Measurements from ENCODE around the gene GSTA3.
"Not testable (repeated sequence)": the region's sequence is repeated elsewhere in the genome, so short reads cannot be mapped to it uniquely, and the experiment has no call there.

The GSTA3 gene

DNA sequence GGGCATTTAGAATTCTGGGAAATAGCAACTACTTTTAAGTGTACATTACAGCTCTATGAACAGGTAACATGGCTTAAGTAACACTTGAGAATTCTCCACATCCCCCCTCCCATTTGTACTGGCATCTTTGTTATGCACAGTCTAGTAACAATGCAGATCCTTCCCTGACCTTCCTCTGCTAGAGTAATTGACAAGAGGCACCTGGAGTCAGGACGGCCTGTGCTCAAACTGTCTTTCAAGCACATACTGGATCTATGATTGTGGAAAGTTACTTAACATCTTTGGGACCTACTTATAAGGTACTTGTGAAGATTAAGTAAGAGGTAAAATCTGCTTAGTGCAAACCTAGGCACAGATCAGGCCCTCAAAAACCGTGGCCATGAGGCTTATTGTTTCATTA, 21.9 kb upstream of the GSTA3 start:
- peaks cover 0 to 17% (median 3%) of the 10 kb centered on the region in 11 experiments; a peak in 6 of 22 replicates for H3K9me3 ChIP-seq (replicated peaks in 1 of 11)
- peaks cover 0 to 8% (median 0%) of the 10 kb centered on the region in 10 experiments; a peak in 2 of 20 replicates for H3K4me1 ChIP-seq
- no peaks in the 10 kb centered on the region for H3K36me3 ChIP-seq
- no peak overlapping the region for H3K4me3 ChIP-seq
- H3K4me2 ChIP-seq, result no peak overlapping the region
- H3K9ac ChIP-seq, result no peak overlapping the region
- no peaks in the 10 kb centered on the region for H4K20me1 ChIP-seq
- TF ChIP-seq Cebpa-rat (IDR thresholded peaks at IDR 0.05), result no peak
- H3K27me3 ChIP-seq, result no peaks in the 10 kb centered on the region
- H3K27ac ChIP-seq, result no peak overlapping the region

DNA sequence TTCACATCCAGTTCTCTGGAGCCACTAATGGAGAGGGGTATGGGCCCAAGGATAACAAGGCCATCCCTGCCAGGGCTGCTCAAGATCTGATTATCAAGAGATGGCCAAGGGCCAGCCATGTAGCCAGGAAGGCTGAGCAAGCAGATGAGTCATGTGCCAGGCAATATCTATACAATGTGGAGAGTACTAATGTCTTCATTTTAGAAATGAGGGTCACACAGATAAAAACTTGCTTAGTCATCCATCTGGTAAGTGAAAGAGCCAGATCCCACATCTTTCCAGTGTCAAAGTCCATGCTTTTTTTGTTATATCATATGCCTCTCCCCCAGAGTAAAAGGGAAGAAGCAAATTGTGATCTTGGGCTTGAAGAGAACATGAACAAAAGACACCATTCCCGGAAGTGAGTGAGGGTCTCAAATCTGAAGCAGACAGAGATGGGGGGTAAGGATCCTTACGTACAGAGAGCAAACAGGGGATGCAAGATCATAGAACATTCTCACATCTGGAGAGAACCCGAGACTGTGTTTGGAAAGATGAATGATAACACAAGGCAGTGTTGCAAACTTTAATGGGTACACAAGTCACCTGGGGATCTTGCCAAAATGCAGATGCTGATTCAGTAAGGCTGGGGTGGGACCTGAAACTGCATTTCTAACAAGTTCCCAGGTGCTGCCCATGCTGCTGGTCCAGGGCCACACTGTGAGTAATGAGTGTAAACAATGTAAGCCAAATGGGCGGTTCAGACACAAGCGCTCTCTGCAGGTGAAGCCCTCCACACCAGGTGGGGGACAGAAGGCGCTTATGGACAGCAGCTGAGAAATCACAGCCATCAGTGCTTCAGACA, 20.0 kb upstream of the GSTA3 start:
- Histone ChIP-seq H3K27ac (no peak overlapping the region), H3K4me2 (0 out of 22 replicates have a peak overlapping the region, but pooled peaks of 2 of the 11 experiments have one; percentile 6 to 20), H3K9ac (no peak overlapping the region), H4K20me1 (no peaks in the 10 kb centered on the region), H3K9me3 (replicated peaks in 1 of 11) (peaks cover 0 to 17% (median 3%) of the 10 kb centered on the region in 11 experiments; a peak in 6 of 22 replicates), H3K36me3 (no peaks in the 10 kb centered on the region), H3K4me1 (peaks cover 0 to 8% (median 0%) of the 10 kb centered on the region in 10 experiments; a peak in 2 of 20 replicates), H3K27me3 (no peaks in the 10 kb centered on the region), H3K4me3 (no peak overlapping the region)
- no peak for TF ChIP-seq Cebpa-rat (IDR thresholded peaks at IDR 0.05)

DNA sequence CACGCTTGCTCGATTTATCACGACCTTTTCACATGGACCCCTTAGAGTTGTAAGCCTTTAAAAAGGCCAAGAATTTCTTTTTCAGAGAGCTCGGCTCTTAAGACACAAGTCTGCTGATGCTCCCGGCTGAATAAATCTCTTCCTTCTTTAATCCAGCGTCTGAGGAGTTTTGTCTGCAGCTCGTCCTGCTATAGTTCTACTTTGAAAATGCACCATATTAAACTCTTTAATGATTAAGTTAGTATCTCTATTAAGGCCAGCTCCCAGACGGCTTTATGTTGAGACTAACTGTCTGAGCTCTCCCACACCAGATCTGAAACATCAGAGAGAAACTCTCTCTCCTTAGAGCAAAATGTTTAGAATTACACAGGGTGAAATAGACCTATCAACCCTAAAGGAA, 18.0 kb upstream of the GSTA3 start:
- no peak overlapping the region for H3K4me3 ChIP-seq
- no peaks in the 10 kb centered on the region for H4K20me1 ChIP-seq
- no peak for TF ChIP-seq Cebpa-rat (IDR thresholded peaks at IDR 0.05)
- no peak overlapping the region for H3K27ac ChIP-seq
- H3K4me1 ChIP-seq, result peaks cover 0 to 8% (median 0%) of the 10 kb centered on the region in 10 experiments; a peak in 2 of 20 replicates
- H3K27me3 ChIP-seq, result no peaks in the 10 kb centered on the region
- no peak overlapping the region for H3K9ac ChIP-seq
- H3K36me3 ChIP-seq, result no peaks in the 10 kb centered on the region
- peaks cover 0 to 17% (median 3%) of the 10 kb centered on the region in 11 experiments; a peak in 6 of 22 replicates for H3K9me3 ChIP-seq (replicated peaks in 1 of 11)
- no peak overlapping the region for H3K4me2 ChIP-seq

GRCh38 chr6:52925919-52926792, 16.7 kb upstream of the GSTA3 start:
- Histone ChIP-seq H3K36me3 (no peaks in the 10 kb centered on the region), H3K27ac (no peak overlapping the region), H3K9ac (no peak overlapping the region), H4K20me1 (no peaks in the 10 kb centered on the region), H3K27me3 (no peaks in the 10 kb centered on the region), H3K4me2 (no peak overlapping the region), H3K4me1 (peaks cover 0 to 8% (median 0%) of the 10 kb centered on the region in 10 experiments; a peak in 2 of 20 replicates), H3K4me3 (no peak overlapping the region), H3K9me3 (replicated peaks in 1 of 11) (peaks cover 0 to 17% (median 3%) of the 10 kb centered on the region in 11 experiments; a peak in 6 of 22 replicates)
- no peak for TF ChIP-seq Cebpa-rat (IDR thresholded peaks at IDR 0.05)

DNA sequence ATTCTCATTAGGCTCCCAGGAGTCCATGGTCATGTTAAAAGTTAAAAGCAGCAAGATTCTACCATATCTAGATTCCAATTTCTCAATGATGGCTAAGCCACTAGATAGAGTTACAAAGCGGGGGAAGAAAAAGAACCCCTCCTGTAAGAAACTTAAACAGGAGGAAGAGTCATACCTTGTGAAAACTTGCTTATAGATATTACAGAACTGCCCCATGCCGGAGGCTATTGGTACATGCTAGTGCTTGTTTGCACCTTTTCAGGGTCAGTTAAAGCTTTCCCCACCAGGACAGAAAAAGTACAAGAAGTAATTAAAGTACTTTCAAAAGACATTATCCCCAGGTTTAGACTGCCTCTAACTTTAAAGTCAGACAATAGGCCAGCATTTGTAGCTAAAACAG, 15.5 kb upstream of the GSTA3 start:
- Histone ChIP-seq H3K27ac (no peak overlapping the region), H3K4me2 (no peak overlapping the region), H3K9me3 (replicated peaks in 1 of 11) (peaks cover 0 to 17% (median 3%) of the 10 kb centered on the region in 11 experiments; a peak in 6 of 22 replicates), H3K4me1 (peaks cover 0 to 8% (median 0%) of the 10 kb centered on the region in 10 experiments; a peak in 2 of 20 replicates), H3K36me3 (no peaks in the 10 kb centered on the region), H3K9ac (no peak overlapping the region), H4K20me1 (no peaks in the 10 kb centered on the region), H3K27me3 (no peaks in the 10 kb centered on the region), H3K4me3 (no peak overlapping the region)
- no peak for TF ChIP-seq Cebpa-rat (IDR thresholded peaks at IDR 0.05)

DNA sequence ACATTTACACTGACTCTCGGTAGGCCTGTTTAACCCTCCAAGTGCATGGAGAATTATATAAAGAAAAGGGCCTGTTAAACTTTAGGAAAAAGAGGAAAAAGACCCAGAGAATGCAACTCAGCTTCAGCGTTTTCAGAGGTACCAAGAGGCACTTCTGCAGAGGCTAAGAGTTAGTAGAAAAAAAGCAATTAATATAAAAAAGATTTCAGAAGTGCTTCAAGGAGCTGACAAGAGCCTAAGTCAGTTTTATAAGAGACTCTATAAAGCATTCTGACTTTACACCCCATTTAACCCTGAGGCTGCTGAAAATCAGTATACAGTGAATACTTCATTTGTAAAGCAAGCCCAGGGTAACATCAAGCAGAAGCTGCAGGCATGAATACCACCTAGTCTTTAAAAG, 14.2 kb upstream of the GSTA3 start:
- H3K9ac ChIP-seq, H3K27ac ChIP-seq, H3K27me3 ChIP-seq: not testable (repeated sequence)

GRCh38 chr6:52922161-52922560, 12.7 kb upstream of the GSTA3 start:
- H3K27ac ChIP-seq, result no peak overlapping the region
- H3K4me2 ChIP-seq, result no peak overlapping the region

More for the DNA sequence above, 14.2 kb upstream of the GSTA3 start:
- H3K4me1 ChIP-seq, H3K4me3 ChIP-seq, H3K36me3 ChIP-seq, H3K4me2 ChIP-seq, H4K20me1 ChIP-seq: not testable (repeated sequence)
- peaks cover 0 to 17% (median 0%) of the 10 kb centered on the region in 11 experiments; a peak in 2 of 22 replicates for H3K9me3 ChIP-seq (replicated peaks in 1 of 11)

DNA sequence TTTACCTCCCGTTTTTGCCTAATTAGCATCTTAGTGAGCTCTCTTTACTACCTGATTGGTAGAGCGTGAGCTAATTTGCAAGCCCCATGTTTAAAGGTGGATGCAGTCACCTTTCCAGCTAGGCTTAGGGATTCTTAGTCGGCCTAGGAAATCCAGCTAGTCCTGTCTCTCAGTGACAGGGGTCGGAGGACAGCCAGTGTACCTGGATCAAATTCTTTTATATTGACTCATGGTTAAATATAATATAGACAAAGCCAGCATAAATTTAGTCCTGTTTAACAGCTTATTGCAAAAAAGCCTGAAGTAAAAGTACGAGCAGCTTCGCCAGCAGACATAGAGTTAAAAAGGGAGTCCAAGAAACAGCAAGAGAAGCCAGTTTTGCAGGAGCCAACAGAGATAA, 12.2 kb upstream of the GSTA3 start:
- Histone ChIP-seq H3K9ac (no peak overlapping the region), H4K20me1 (no peaks in the 10 kb centered on the region), H3K4me2 (no peak overlapping the region), H3K36me3 (no peaks in the 10 kb centered on the region), H3K27ac (no peak overlapping the region), H3K9me3 (replicated peaks in 1 of 11) (peaks cover 0 to 4% (median 0%) of the 10 kb centered on the region in 11 experiments; a peak in 1 of 22 replicates), H3K4me3 (no peak overlapping the region), H3K4me1 (no peaks in the 10 kb centered on the region), H3K27me3 (no peaks in the 10 kb centered on the region)
- no peak for TF ChIP-seq Cebpa-rat (IDR thresholded peaks at IDR 0.05)

More at GRCh38 chr6:52922161-52922560, 12.7 kb upstream of the GSTA3 start:
- H3K27me3 ChIP-seq, result no peaks in the 10 kb centered on the region
- no peak overlapping the region for H3K9ac ChIP-seq
- H3K36me3 ChIP-seq, result no peaks in the 10 kb centered on the region
- H3K4me1 ChIP-seq, result no peaks in the 10 kb centered on the region
- H4K20me1 ChIP-seq, result no peaks in the 10 kb centered on the region
- TF ChIP-seq Cebpa-rat (IDR thresholded peaks at IDR 0.05), result no peak
- H3K9me3 ChIP-seq (replicated peaks in 1 of 11), result peaks cover 0 to 8% (median 0%) of the 10 kb centered on the region in 11 experiments; a peak in 1 of 22 replicates
- H3K4me3 ChIP-seq, result no peak overlapping the region

GRCh38 chr6:52919511-52919910, 10.0 kb upstream of the GSTA3 start:
- not testable (repeated sequence) for H3K9me3 ChIP-seq (replicated peaks in 1 of 11); H3K27me3 ChIP-seq; H3K36me3 ChIP-seq; H4K20me1 ChIP-seq; H3K4me2 ChIP-seq; H3K4me3 ChIP-seq; H3K27ac ChIP-seq; H3K9ac ChIP-seq; H3K4me1 ChIP-seq

- not testable (repeated sequence) for H4K20me1 ChIP-seq, H3K9ac ChIP-seq, H3K36me3 ChIP-seq, H3K4me1 ChIP-seq, H3K4me3 ChIP-seq, H3K4me2 ChIP-seq, H3K27me3 ChIP-seq, H3K27ac ChIP-seq
- H3K9me3 ChIP-seq (replicated peaks in 1 of 11), result peaks cover 4 to 13% (median 7%) of the 10 kb centered on the region in 11 experiments; a peak in 15 of 22 replicates
Measured at GRCh38 chr6:52918771-52919170, 9.3 kb upstream of the GSTA3 start.

DNA sequence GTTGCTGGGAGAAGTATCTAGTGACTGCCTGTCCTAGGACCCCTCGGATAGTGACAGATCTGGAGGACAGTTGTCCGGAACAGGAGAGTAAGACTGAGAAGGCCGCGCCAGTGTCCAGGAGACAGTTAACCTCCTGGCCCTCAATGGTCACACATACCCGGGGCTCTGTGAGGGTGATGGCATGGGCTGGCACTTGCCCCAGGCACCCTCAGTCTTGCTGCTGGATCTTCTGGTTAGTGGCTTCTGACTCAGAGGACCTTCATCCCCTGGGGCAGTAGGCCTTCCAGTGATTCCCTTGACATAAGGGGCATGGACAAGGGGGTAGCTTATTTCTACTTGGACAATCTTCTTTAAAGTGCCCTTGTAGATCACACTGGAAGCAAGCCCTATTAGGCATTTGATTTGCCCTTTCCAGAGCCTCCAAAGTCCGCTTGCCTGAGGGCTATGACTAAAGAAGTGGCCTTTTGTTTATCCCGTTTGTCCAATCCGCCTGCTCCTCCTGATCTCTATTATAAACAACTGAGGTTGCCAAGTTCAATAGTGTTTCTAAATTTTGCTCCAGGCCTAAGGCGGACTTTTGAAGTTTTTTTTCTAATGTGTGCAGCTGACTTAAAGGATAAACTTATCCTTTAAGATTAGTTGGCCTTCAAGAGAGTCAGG, 8.7 kb upstream of the GSTA3 start:
- H3K27me3 ChIP-seq, H3K4me3 ChIP-seq, H3K27ac ChIP-seq, H4K20me1 ChIP-seq, H3K9ac ChIP-seq, H3K36me3 ChIP-seq, H3K4me1 ChIP-seq, H3K4me2 ChIP-seq: not testable (repeated sequence)
- peaks cover 4 to 13% (median 7%) of the 10 kb centered on the region in 11 experiments; a peak in 15 of 22 replicates for H3K9me3 ChIP-seq (replicated peaks in 1 of 11)
